Suprapubic skin (tissue), 4 donors: ENCODE measurements around the gene ADM2. TPM values are rescaled to one million over a fixed set of nuclear protein-coding genes. Genes with fewer than 3 reads are reported as not detected.
A peak's percentile ranks its signal among the peaks of the same experiment; 100 is the strongest.

Experiments used
- DNase-seq, 2 donors: peaks; one replicate each; pipeline ENCODE4 v3.0.0-alpha.2; 2019; ENCODE audit warnings: low spot score in 2 of 2
- H3K27ac ChIP-seq: fragments of 200-600 bp; sonication (generic); one replicate; pipeline ENCODE4 v1.5.1; 2019
- H3K27me3 ChIP-seq: fragments of 200-600 bp; sonication (generic); one replicate; pipeline ENCODE4 v1.5.1; 2019
- H3K36me3 ChIP-seq: fragments of 200-600 bp; sonication (generic); one replicate; pipeline ENCODE4 v1.5.1; 2019
- H3K4me1 ChIP-seq: fragments of 200-600 bp; sonication (generic); one replicate; pipeline ENCODE4 v1.5.1; 2019
- H3K4me3 ChIP-seq: fragments of 200-600 bp; sonication (generic); one replicate; pipeline ENCODE4 v1.5.1; 2019; ENCODE audit warnings: mild to moderate bottlenecking
- H3K9me3 ChIP-seq: fragments of 200-600 bp; sonication (generic); one replicate; pipeline ENCODE4 v1.5.1; 2019
- CTCF ChIP-seq, 2 donors: fragments of 200-600 bp in 1 of 2; fragments of 450-650 bp in 1 of 2; sonication (generic) in 1 of 2; IDR thresholded peaks; one replicate each; pipeline ENCODE4 v1.5.1; 2016 to 2019; ENCODE audit warnings: antibody characterized with exemption in 2 of 2, mild to moderate bottlenecking in 1 of 2, moderate library complexity in 1 of 2
- EP300 ChIP-seq: sonication (generic); formaldehyde crosslinking; IDR thresholded peaks from one replicate; pipeline ENCODE4 v1.6.1; 2017; ENCODE audit warnings: antibody characterized with exemption
- POLR2A ChIP-seq, 2 donors: fragments of 450-650 bp; IDR thresholded peaks; one replicate each; pipeline ENCODE4 v1.6.1; 2017; ENCODE audit warnings: antibody characterized with exemption in 2 of 2, mild to moderate bottlenecking in 2 of 2, moderate library complexity in 2 of 2
- POLR2AphosphoS5 ChIP-seq, 3 donors: sonication (generic); formaldehyde crosslinking; IDR thresholded peaks; one replicate each; pipeline ENCODE4 v1.6.1; 2017; ENCODE audit warnings: antibody characterized with exemption in 3 of 3
- WGBS: methylation state at CpG from one replicate; pipeline ENCODE4 v1.1.5; 2018; 5-methylcytosine and 5-hydroxymethylcytosine counted together
- total RNA-seq, 4 donors: library from RNA; depleted of rRNA; stranded (reverse); fragments of >200 nt; gene quantifications; one replicate each; pipeline ENCODE4 v1.1.0, GENCODE V29; 2016

ADM2 gene
- total RNA-seq, 4 donors from 2014 or later, result 0.24 to 2.7 (median 0.30) TPM; not detected in 1

- Histone ChIP-seq H3K27me3 (peaks cover 71% of the 10 kb centered on the region), H3K4me3 (no peak overlapping the region), H3K4me1 (peaks cover 15% of the 10 kb centered on the region), H3K9me3 (no peaks in the 10 kb centered on the region), H3K27ac (no peak overlapping the region), H3K36me3 (no peaks in the 10 kb centered on the region)
- WGBS, result 95% methylated on average over 11 of the region's 31 CpGs
- DNase-seq, result no peak
- TF ChIP-seq CTCF (IDR thresholded peaks at IDR 0.05), result no peak
- TF ChIP-seq POLR2AphosphoS5 (IDR thresholded peaks at IDR 0.05), result no peak
- no peak for TF ChIP-seq EP300
- TF ChIP-seq POLR2A (IDR thresholded peaks at IDR 0.05), result no peak
Observed at GRCh38 chr22:50483977-50484853, 2.9 kb downstream of the ADM2 start.

GRCh38 chr22:50485221-50486131 lies 4.1 kb downstream of the ADM2 start:
- H3K4me1 ChIP-seq, result peaks cover 15% of the 10 kb centered on the region
- H3K27me3 ChIP-seq, result peaks cover 65% of the 10 kb centered on the region
- H3K9me3 ChIP-seq, result no peaks in the 10 kb centered on the region
- no peaks in the 10 kb centered on the region for H3K36me3 ChIP-seq
- no peak overlapping the region for H3K27ac ChIP-seq
- peak in 1 of 2 donors; percentile 67 for DNase-seq
- 60% methylated on average over 29 of the region's 29 CpGs for WGBS
- H3K4me3 ChIP-seq, result no peak overlapping the region
- TF ChIP-seq CTCF (IDR thresholded peaks at IDR 0.05) (no peak), POLR2A (IDR thresholded peaks at IDR 0.05) (no peak), POLR2AphosphoS5 (IDR thresholded peaks at IDR 0.05) (no peak), EP300 (no peak)

- TF ChIP-seq POLR2AphosphoS5 (IDR thresholded peaks at IDR 0.05) (no peak), EP300 (no peak)
- DNase-seq, result no peak
- WGBS, result 57% methylated on average over 14 of the region's 23 CpGs
- Histone ChIP-seq H3K9me3 (no peaks in the 10 kb centered on the region), H3K27me3 (peaks cover 53% of the 10 kb centered on the region), H3K4me3 (no peak within 1 kb of the TSS), H3K36me3 (no peaks in the 10 kb centered on the region), H3K4me1 (peaks cover 7% of the 10 kb centered on the region), H3K27ac (no peak within 1 kb of the TSS)
Observed at GRCh38 chr22:50486561-50487289, 5.4 kb downstream of the ADM2 start, which contains the start of gene MIOX. Gene MIOX (plus strand): TSS chr22:50486859. CDS start chr22:50486898, 39 bp downstream.

GRCh38 chr22:50487290-50488005 lies 6.1 kb downstream of the ADM2 start:
- peaks cover 46% of the 10 kb centered on the region for H3K27me3 ChIP-seq

More at GRCh38 chr22:50487290-50488005, 6.1 kb downstream of the ADM2 start:
- 74% methylated on average over 7 of the region's 23 CpGs for WGBS
- TF ChIP-seq POLR2AphosphoS5 (IDR thresholded peaks at IDR 0.05), result no peak
- TF ChIP-seq EP300, result no peak
- TF ChIP-seq CTCF (IDR thresholded peaks at IDR 0.05), result no peak
- no peak for TF ChIP-seq POLR2A (IDR thresholded peaks at IDR 0.05)
- no peaks in the 10 kb centered on the region for H3K4me1 ChIP-seq
- no peak overlapping the region for H3K4me3 ChIP-seq
- DNase-seq, result no peak
- H3K9me3 ChIP-seq, result no peaks in the 10 kb centered on the region
- no peaks in the 10 kb centered on the region for H3K36me3 ChIP-seq
- H3K27ac ChIP-seq, result no peak overlapping the region
